Measurements from ENCODE around the gene ANKS1B. TPM values are rescaled to one million over a fixed set of nuclear protein-coding genes. Genes with fewer than 3 reads are reported as not detected.

The ANKS1B gene
- total RNA-seq, 1 donor from 2014 or later: 11.3 TPM

DNA sequence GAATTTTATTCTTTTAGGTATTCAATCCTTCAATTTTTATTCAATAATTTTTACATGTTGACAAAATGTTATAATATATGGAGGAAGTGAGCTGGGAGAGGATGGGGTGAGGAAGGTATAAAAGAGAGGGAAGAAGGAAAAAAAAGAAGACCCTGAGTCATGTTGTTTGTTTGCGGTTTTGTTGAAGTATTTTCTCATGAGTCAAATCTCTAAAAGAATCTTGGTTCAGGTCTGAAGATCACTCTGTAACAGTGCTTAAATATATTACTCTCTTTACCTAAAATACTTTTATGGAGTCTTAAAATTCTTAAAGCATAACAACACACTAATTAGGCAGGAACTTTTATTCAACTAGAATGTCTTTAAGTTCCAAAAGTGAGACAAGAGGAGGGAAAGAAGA lies 826.8 kb downstream of the ANKS1B start:
- Mint-ChIP-seq H3K36me3 (ENCODE audit: unreplicated experiment) (no peaks in the 10 kb centered on the region), H3K9me3 (ENCODE audit: unreplicated experiment) (no peaks in the 10 kb centered on the region), H3K4me3 (ENCODE audit: unreplicated experiment) (no peak overlapping the region), H3K27me3 (ENCODE audit: unreplicated experiment) (no peaks in the 10 kb centered on the region), H3K27ac (ENCODE audit: unreplicated experiment) (no peak overlapping the region), H3K4me1 (ENCODE audit: low read depth, unreplicated experiment) (peaks cover 9% of the 10 kb centered on the region)
- TF ChIP-seq, protein P1, sequence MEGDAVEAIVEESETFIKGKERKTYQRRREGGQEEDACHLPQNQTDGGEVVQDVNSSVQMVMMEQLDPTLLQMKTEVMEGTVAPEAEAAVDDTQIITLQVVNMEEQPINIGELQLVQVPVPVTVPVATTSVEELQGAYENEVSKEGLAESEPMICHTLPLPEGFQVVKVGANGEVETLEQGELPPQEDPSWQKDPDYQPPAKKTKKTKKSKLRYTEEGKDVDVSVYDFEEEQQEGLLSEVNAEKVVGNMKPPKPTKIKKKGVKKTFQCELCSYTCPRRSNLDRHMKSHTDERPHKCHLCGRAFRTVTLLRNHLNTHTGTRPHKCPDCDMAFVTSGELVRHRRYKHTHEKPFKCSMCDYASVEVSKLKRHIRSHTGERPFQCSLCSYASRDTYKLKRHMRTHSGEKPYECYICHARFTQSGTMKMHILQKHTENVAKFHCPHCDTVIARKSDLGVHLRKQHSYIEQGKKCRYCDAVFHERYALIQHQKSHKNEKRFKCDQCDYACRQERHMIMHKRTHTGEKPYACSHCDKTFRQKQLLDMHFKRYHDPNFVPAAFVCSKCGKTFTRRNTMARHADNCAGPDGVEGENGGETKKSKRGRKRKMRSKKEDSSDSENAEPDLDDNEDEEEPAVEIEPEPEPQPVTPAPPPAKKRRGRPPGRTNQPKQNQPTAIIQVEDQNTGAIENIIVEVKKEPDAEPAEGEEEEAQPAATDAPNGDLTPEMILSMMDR (IDR thresholded peaks at IDR 0.05; ENCODE audit: partially characterized antibody, unreplicated experiment): no peak
- no peak for DNase-seq

DNA sequence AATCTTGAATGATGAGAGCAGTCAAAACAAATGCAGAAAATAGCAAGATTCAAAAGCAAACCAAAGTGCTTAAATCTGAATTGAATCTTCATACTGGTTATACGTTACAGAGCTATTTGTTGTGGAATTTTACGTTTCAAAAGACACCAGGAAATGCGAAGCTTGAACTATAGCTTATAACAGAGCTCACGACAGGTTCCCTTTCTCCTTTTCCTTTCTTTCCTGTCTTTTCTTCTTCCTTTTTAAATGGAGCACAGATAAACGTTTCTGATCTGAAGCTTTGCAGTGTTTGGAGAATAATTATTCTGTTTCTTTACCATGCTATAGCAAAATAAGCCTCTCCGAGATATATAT lies 829.8 kb downstream of the ANKS1B start:
- Mint-ChIP-seq H3K36me3 (ENCODE audit: unreplicated experiment) (no peaks in the 10 kb centered on the region), H3K4me3 (ENCODE audit: unreplicated experiment) (no peak overlapping the region), H3K9me3 (ENCODE audit: unreplicated experiment) (no peaks in the 10 kb centered on the region), H3K4me1 (ENCODE audit: low read depth, unreplicated experiment) (peaks cover 9% of the 10 kb centered on the region), H3K27me3 (ENCODE audit: unreplicated experiment) (no peaks in the 10 kb centered on the region), H3K27ac (ENCODE audit: unreplicated experiment) (no peak overlapping the region)
- TF ChIP-seq, protein P1 (IDR thresholded peaks at IDR 0.05; ENCODE audit: partially characterized antibody, unreplicated experiment): no peak
- DNase-seq: no peak

DNA sequence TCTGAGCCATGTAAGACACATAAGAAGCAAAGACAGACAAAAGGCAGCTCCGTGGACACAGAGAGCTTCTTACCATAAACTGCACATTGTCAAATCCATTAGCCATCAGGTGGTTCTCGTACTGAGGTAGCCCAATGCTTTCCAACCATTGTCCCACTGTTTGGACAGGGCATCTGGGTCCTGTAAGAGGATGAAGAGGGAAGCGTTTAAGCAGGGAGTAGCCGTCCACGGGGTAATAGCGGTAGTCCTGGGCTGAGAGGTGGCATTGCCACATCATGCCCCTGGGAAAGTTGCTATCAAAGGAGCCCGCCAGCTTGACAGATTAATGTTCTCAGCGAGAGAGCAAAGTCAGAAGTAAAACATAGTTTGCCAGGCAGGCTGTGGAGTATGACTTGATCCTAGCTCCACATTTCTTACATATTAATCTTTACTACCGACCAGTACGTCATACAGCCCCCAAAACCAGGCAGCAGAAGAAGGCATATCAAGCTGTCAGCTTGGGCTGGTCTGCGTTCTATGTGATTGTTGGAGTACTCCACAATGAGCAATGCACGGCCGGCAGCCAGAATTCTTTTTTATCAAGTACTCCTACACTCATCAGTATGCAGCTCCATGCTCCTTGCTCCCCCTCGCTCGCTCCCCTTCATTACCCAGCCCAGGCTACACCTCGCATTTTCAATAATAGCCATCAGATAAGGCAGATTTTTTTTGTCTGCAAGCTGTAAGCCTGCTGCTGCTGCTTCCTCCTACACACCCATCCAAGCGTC lies 830.3 kb downstream of the ANKS1B start:
- H3K9me3 Mint-ChIP-seq (ENCODE audit: unreplicated experiment): no peaks in the 10 kb centered on the region

DNA sequence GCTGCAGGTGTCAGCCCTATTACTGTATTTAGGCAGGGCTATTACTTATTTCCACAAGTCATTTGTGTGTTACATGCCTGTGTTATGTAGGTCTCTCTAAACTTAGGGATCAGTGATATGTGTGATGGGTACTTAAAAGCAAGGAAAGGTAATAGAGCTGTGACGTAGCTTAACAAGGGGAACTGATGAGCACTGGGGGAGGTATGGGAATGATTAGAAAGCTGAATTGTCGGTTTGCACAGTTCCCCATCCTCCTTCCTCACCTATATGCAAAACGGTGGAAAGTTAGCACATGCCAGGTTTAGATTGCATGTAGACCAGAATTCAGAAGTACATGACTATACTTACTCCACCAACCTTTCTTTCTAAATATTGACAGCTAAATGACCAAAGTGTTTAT lies 831.4 kb downstream of the ANKS1B start:
- no peak for DNase-seq
- TF ChIP-seq, protein P1 (IDR thresholded peaks at IDR 0.05; ENCODE audit: partially characterized antibody, unreplicated experiment): no peak
- Mint-ChIP-seq H3K4me3 (ENCODE audit: unreplicated experiment) (no peak overlapping the region), H3K27ac (ENCODE audit: unreplicated experiment) (no peak overlapping the region), H3K27me3 (ENCODE audit: unreplicated experiment) (no peaks in the 10 kb centered on the region), H3K9me3 (ENCODE audit: unreplicated experiment) (no peaks in the 10 kb centered on the region), H3K36me3 (ENCODE audit: unreplicated experiment) (no peaks in the 10 kb centered on the region), H3K4me1 (ENCODE audit: low read depth, unreplicated experiment) (peaks cover 9% of the 10 kb centered on the region)

More for the DNA sequence above, 830.3 kb downstream of the ANKS1B start:
- TF ChIP-seq, protein P1 (IDR thresholded peaks at IDR 0.05; ENCODE audit: partially characterized antibody, unreplicated experiment): no peak
- Mint-ChIP-seq H3K4me3 (ENCODE audit: unreplicated experiment) (no peak overlapping the region), H3K27me3 (ENCODE audit: unreplicated experiment) (no peaks in the 10 kb centered on the region), H3K27ac (ENCODE audit: unreplicated experiment) (no peak overlapping the region), H3K36me3 (ENCODE audit: unreplicated experiment) (no peaks in the 10 kb centered on the region), H3K4me1 (ENCODE audit: low read depth, unreplicated experiment) (peaks cover 9% of the 10 kb centered on the region)
- peak; percentile 20 for DNase-seq

DNA sequence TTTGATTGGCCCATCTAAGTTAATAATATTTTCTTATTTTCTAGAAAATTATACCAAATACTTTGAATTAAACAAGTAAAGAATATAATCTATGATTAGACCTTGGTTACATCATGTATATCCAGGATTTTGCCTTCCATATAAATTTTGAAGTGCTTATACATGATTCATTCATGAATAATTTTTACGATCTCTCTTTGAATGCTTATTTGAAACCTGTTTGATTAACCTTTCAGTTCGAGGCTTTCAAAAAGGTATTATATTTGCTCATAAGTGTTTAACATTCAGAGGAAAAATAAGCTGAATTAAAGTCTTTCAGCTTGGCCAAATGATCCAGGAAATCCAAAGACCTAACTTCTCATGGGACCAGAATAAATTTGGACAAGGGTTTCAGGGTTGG lies 832.4 kb downstream of the ANKS1B start:
- no peak overlapping the region for H3K27ac Mint-ChIP-seq (ENCODE audit: unreplicated experiment)
- no peaks in the 10 kb centered on the region for H3K27me3 Mint-ChIP-seq (ENCODE audit: unreplicated experiment)
- peaks cover 9% of the 10 kb centered on the region for H3K4me1 Mint-ChIP-seq (ENCODE audit: low read depth, unreplicated experiment)
- DNase-seq: no peak
- H3K4me3 Mint-ChIP-seq (ENCODE audit: unreplicated experiment): no peak overlapping the region
- TF ChIP-seq, protein P1 (IDR thresholded peaks at IDR 0.05; ENCODE audit: partially characterized antibody, unreplicated experiment): no peak
- no peaks in the 10 kb centered on the region for H3K9me3 Mint-ChIP-seq (ENCODE audit: unreplicated experiment)
- no peaks in the 10 kb centered on the region for H3K36me3 Mint-ChIP-seq (ENCODE audit: unreplicated experiment)

All from glutamatergic neuron (in vitro differentiated cells).